ENCODE results near the gene TET3.

DNA sequence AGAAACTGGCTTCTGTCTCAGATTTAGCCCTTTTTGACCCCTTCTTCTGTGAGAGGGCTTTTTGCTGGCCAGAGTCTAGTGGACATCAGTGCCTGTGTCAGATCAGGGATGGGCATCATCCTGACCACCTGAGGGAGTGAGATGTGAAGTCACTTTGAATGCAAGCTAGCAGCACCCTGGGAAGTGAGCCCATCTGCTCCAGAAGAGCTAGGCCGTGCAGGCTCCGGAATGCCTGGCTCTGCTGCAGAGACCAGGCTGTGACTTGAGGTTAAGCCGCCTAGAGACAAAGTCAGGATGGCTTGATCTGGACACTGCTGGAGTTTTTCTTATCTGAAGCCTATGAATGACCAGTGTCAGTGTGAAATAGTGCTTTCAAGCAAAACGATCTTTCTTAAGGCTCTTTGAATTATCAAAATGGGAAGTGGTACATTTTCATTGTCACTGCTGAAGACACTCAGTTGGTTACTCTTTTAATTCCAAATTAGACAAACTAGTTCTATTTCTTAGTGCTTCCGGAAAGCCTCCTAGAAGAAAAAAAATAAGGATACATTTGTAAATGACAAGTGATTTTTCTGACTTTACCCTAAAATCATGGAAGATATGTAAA lies 37.2 kb upstream of the TET3 start:
- TF ChIP-seq, protein P1, sequence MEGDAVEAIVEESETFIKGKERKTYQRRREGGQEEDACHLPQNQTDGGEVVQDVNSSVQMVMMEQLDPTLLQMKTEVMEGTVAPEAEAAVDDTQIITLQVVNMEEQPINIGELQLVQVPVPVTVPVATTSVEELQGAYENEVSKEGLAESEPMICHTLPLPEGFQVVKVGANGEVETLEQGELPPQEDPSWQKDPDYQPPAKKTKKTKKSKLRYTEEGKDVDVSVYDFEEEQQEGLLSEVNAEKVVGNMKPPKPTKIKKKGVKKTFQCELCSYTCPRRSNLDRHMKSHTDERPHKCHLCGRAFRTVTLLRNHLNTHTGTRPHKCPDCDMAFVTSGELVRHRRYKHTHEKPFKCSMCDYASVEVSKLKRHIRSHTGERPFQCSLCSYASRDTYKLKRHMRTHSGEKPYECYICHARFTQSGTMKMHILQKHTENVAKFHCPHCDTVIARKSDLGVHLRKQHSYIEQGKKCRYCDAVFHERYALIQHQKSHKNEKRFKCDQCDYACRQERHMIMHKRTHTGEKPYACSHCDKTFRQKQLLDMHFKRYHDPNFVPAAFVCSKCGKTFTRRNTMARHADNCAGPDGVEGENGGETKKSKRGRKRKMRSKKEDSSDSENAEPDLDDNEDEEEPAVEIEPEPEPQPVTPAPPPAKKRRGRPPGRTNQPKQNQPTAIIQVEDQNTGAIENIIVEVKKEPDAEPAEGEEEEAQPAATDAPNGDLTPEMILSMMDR (IDR thresholded peaks at IDR 0.05), result no peak
- no peak for TF ChIP-seq POLR2A (IDR thresholded peaks at IDR 0.05)

All from testis (tissue), 2 donors.